HepG2 (cell line): ENCODE measurements around the gene COMMD2. TPM values are rescaled to one million over a fixed set of nuclear protein-coding genes. Genes with fewer than 3 reads are reported as not detected.

Experiments used
- ATAC-seq: fragments of 200-7000 bp; cut with Tn5 transposase; 3 replicates; pipeline ENCODE4 v1.9.1; 2020; ENCODE audit warnings: mild to moderate bottlenecking, moderate library complexity
- BruUV-seq: library from RNA; stranded (reverse); fragments of 400-500 nt; replicated peaks from 2 replicates; lab custom pipeline; 2021; lab: Mats Ljungman, UMichigan
- CTCF ChIA-PET: fragments of 300-600 bp; formaldehyde crosslinking; extraction: SDS; loops from one replicate; lab custom pipeline; 2021; ENCODE audit warnings: low total read pairs, inconsistent platforms, low intra/inter-chr PET ratio; lab: Yijun Ruan, JAX
- POLR2A ChIA-PET: fragments of 350-600 bp; sonication (Branson Sonifier 250); formaldehyde crosslinking; loops from one replicate; lab custom pipeline; 2020; ENCODE audit warnings: antibody characterized with exemption, inconsistent platforms; lab: Yijun Ruan, JAX
- DNase-seq: peaks from one replicate; pipeline ENCODE4 v3.0.0-alpha.2; 2015; ENCODE audit warnings: low spot score
- FAIRE-seq: peaks from 3 replicates; lab custom pipeline; 2011; peaks lifted over from hg19 to GRCh38; lab: Jason Lieb, UNC
- H2AFZ ChIP-seq: one replicate; pipeline ENCODE4 v1.6.1; 2011; ENCODE audit warnings: low read length, inconsistent platforms
- H3K27ac ChIP-seq: fragments of 300-600 bp; 3 replicates; pipeline ENCODE4 v1.8.0; 2011; ENCODE audit warnings: mixed run types, mild to moderate bottlenecking, mixed read lengths, low read length, inconsistent platforms; ENCODE audit not compliant: insufficient read depth; ENCODE audit errors: extremely low read length
- H3K27me3 ChIP-seq, 2 experiments: fragments of 200-600 bp in 1 of 2; 2 replicates in 1 of 2; 3 replicates in 1 of 2; pipeline versions ENCODE4 v1.6.0 to v1.8.0; 2011; ENCODE audit warnings: low read length in 2 of 2, mild to moderate bottlenecking in 2 of 2, moderate library complexity in 2 of 2, inconsistent platforms in 1 of 2; ENCODE audit not compliant: insufficient read depth in 2 of 2, control insufficient read depth in 1 of 2
- H3K36me3 ChIP-seq, 2 experiments: fragments of 200-600 bp in 1 of 2; replicated peaks in 1 of 2; 2 replicates in 1 of 2; 3 replicates in 1 of 2; pipeline versions ENCODE4 v1.5.1 to v1.8.0; 2011; ENCODE audit warnings: low read length in 2 of 2, inconsistent platforms in 1 of 2; ENCODE audit not compliant: insufficient read depth in 2 of 2, control insufficient read depth in 1 of 2
- H3K4me1 ChIP-seq: 2 replicates; pipeline ENCODE4 v1.5.1; 2012; ENCODE audit warnings: low read length, inconsistent platforms; ENCODE audit not compliant: insufficient read depth
- H3K4me2 ChIP-seq: 2 replicates; pipeline ENCODE4 v1.6.0; 2011; ENCODE audit warnings: low read depth, low read length, inconsistent platforms
- H3K4me3 ChIP-seq, 3 experiments: fragments of 200-600 bp in 1 of 3; sonication (generic), shearing (Covaris generic) in 1 of 3; replicated peaks in 1 of 3; 2 replicates each; pipeline ENCODE4 v1.5.1; 2011 to 2016; ENCODE audit warnings: low read length in 3 of 3, inconsistent platforms in 2 of 3, low read depth in 2 of 3, mild to moderate bottlenecking in 2 of 3, control low read depth in 1 of 3, mixed read lengths in 1 of 3; ENCODE audit not compliant: insufficient read depth in 1 of 3
- H3K79me2 ChIP-seq: one replicate; pipeline ENCODE4 v1.6.1; 2011; ENCODE audit warnings: low read length, inconsistent platforms; ENCODE audit not compliant: insufficient read depth
- H3K9ac ChIP-seq: 2 replicates; pipeline ENCODE4 v1.6.0; 2011; ENCODE audit warnings: mild to moderate bottlenecking, low read depth, low read length, inconsistent platforms; ENCODE audit not compliant: insufficient read depth
- H3K9me3 ChIP-seq: 2 replicates; pipeline ENCODE4 v1.5.1; 2012; ENCODE audit warnings: mild to moderate bottlenecking, low read length
- H4K20me1 ChIP-seq: 2 replicates; pipeline ENCODE4 v1.6.0; 2011; ENCODE audit warnings: inconsistent platforms, mild to moderate bottlenecking, low read length, moderate library complexity; ENCODE audit not compliant: insufficient read depth
- JUND ChIP-seq: sonication (generic); formaldehyde crosslinking; IDR thresholded peaks from 2 replicates; pipeline ENCODE4 v1.8.0; 2022; ENCODE audit warnings: mild to moderate bottlenecking, missing genetic modification reagents
- NKX3-1 ChIP-seq: sonication (generic); formaldehyde crosslinking; IDR thresholded peaks from 2 replicates; pipeline ENCODE4 v1.5.0; 2020; ENCODE audit warnings: missing genetic modification reagents
- SMYD3 ChIP-seq: sonication (generic); formaldehyde crosslinking; IDR thresholded peaks from 2 replicates; pipeline ENCODE4 v1.8.1; 2023; ENCODE audit warnings: mild to moderate bottlenecking, missing genetic modification reagents
- ZSCAN25 ChIP-seq: sonication (generic); formaldehyde crosslinking; IDR thresholded peaks from 2 replicates; pipeline ENCODE4 v1.8.0; 2022; ENCODE audit warnings: mild to moderate bottlenecking, missing genetic modification reagents
- WGBS: methylation state at CpG from one replicate; pipeline ENCODE4 v1.1.6; 2017; ENCODE audit warnings: low lambda C conversion rate; 5-methylcytosine and 5-hydroxymethylcytosine counted together
- in situ Hi-C: cut with HindIII; loops from 2 replicates; pipeline ENCODE4 v1.10.0; 2017; ENCODE audit warnings: low pct_unique_long_range_greater_than_20kb; ENCODE audit not compliant: extremely low pct_ligation_motif_present
- intact Hi-C: fragments of 100-400 bp; cut with micrococcal nuclease; formaldehyde crosslinking; loops from one replicate; pipeline ENCODE4 v1.10.0; 2022; ENCODE audit not compliant: unreplicated experiment
- polyA plus RNA-seq, 8 experiments: library from polyadenylated mRNA; depleted of rRNA in 3 of 8; stranded (reverse) in 7 of 8; unstranded in 1 of 8; fragments of >200 nt; fragmentation: Illumina TruSeq in 4 of 8; extraction: Trizol in 4 of 8; gene quantifications; 2 replicates each; pipeline versions ENCODE4 v1.2.1 to v1.2.3, GENCODE V29; 2011 to 2016; ENCODE audit warnings: low read depth in 4 of 8, missing spikeins in 1 of 8, mixed read lengths in 1 of 8; ENCODE audit not compliant: insufficient read depth in 1 of 8
- total RNA-seq, 5 experiments: library from RNA; depleted of rRNA; stranded (reverse); fragments of >200 nt; fragmentation: Illumina TruSeq; extraction: Trizol; gene quantifications; 2 replicates each; pipeline ENCODE4 v1.2.3, GENCODE V29; 2016; ENCODE audit warnings: low read depth in 1 of 5
- TF ChIP-seq, protein P1 (sequence below): sonication (generic); formaldehyde crosslinking; IDR thresholded peaks from 2 replicates; pipeline ENCODE4 v1.5.1; 2020; ENCODE audit warnings: missing genetic modification reagents, mild to moderate bottlenecking, borderline replicate concordance
- TF ChIP-seq, protein P2 (sequence below): sonication (generic); formaldehyde crosslinking; IDR thresholded peaks from 2 replicates; pipeline ENCODE4 v1.5.1; 2020; ENCODE audit warnings: missing genetic modification reagents, mild to moderate bottlenecking, borderline replicate concordance
- TF ChIP-seq, protein P3 (sequence below): sonication (generic); formaldehyde crosslinking; IDR thresholded peaks from 2 replicates; pipeline ENCODE4 v1.5.0; 2020; ENCODE audit warnings: missing genetic modification reagents

The COMMD2 gene
- total and polyA plus RNA-seq, 2 of the 13 experiments (the other 11 are each of a cell fraction or from before 2014, with no cell fraction given): 33.0 to 57.6 TPM

DNA sequence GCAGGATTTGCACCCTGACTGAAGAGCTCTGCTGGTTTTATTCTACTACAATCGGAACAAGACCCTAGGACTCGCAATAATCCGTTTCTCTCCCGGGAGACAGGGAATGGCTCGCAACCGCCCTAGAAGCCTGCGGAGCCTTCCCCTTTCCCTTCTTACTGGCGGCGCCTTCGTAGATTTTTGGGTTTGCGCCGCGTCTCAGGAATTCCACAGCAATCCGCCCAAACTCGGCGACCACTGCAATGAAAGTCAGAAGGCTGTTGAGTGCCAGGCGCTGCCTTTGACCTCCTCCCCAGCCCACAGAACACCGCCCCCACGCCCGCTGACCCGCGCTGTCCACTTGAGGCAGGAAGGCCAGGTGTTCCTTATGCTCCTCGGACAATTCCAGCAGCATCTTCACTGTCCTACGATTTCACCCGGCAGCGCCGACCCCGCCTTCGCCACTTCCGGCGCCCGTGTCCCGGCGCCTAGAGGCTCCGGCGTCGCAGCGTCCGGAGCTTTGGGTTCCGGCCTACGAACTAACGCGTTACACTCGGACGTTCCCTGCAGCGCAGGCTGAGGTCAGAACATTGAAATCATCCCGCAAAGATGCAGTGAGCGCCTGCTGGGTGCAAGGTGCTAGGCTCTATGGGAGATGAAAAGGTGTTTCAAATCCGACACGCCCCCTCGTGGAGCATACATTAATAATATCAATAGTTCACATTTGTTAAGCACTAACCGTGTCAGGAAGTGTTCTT is at the start of gene COMMD2 (continued):
- TF ChIP-seq, protein P1, sequence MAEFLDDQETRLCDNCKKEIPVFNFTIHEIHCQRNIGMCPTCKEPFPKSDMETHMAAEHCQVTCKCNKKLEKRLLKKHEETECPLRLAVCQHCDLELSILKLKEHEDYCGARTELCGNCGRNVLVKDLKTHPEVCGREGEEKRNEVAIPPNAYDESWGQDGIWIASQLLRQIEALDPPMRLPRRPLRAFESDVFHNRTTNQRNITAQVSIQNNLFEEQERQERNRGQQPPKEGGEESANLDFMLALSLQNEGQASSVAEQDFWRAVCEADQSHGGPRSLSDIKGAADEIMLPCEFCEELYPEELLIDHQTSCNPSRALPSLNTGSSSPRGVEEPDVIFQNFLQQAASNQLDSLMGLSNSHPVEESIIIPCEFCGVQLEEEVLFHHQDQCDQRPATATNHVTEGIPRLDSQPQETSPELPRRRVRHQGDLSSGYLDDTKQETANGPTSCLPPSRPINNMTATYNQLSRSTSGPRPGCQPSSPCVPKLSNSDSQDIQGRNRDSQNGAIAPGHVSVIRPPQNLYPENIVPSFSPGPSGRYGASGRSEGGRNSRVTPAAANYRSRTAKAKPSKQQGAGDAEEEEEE (CRISPR knock-in tag): no peak
- TF ChIP-seq NKX3-1 (CRISPR knock-in tag) (peak; percentile 92), ZSCAN25 (no peak)

DNA sequence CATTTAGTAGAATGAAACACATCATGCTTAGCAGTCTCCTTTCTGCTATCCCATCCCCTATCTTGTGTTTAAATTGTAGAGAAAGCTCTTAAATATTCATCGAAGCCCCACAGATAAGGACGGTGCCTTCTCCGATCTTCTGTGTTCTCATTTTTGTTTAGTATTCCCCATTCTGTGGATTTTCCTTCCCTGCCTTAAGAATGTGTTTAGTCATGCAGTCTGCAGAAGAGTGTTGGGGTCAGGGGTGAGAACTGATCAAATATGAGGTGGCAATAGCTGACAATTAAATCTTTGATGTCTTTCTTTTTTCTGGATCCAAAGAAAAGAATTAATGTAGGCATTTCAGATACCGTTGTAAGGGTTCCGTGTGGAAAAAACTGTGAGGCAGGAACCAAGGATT is 49.4 kb upstream of the COMMD2 start:
- DNase-seq: no peak
- BruUV-seq: no TSS peak

More for the DNA sequence above, 49.4 kb upstream of the COMMD2 start:
- H3K4me3 ChIP-seq: no peak overlapping the region
- no peak overlapping the region for H3K9ac ChIP-seq
- CTCF ChIA-PET: no interaction called here
- no peaks in the 10 kb centered on the region for H3K79me2 ChIP-seq
- intact Hi-C loops (no loop called here), in situ Hi-C loops (no loop called here)
- H2AFZ ChIP-seq: no peak overlapping the region
- no peak for FAIRE-seq
- no peak overlapping the region for H3K27ac ChIP-seq
- H3K9me3 ChIP-seq: no peaks in the 10 kb centered on the region
- no peak overlapping the region for H3K4me2 ChIP-seq
- H3K27me3 ChIP-seq: no peaks in the 10 kb centered on the region
- POLR2A ChIA-PET: no interaction called here
- H3K4me1 ChIP-seq: no peaks in the 10 kb centered on the region
- ATAC-seq: no peak
- TF ChIP-seq, protein P2, sequence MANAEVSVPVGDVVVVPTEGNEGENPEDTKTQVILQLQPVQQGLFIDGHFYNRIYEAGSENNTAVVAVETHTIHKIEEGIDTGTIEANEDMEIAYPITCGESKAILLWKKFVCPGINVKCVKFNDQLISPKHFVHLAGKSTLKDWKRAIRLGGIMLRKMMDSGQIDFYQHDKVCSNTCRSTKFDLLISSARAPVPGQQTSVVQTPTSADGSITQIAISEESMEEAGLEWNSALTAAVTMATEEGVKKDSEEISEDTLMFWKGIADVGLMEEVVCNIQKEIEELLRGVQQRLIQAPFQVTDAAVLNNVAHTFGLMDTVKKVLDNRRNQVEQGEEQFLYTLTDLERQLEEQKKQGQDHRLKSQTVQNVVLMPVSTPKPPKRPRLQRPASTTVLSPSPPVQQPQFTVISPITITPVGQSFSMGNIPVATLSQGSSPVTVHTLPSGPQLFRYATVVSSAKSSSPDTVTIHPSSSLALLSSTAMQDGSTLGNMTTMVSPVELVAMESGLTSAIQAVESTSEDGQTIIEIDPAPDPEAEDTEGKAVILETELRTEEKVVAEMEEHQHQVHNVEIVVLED (CRISPR knock-in tag): no peak
- TF ChIP-seq JUND (CRISPR knock-in tag) (no peak), SMYD3 (no peak)
- TF ChIP-seq, protein P3, sequence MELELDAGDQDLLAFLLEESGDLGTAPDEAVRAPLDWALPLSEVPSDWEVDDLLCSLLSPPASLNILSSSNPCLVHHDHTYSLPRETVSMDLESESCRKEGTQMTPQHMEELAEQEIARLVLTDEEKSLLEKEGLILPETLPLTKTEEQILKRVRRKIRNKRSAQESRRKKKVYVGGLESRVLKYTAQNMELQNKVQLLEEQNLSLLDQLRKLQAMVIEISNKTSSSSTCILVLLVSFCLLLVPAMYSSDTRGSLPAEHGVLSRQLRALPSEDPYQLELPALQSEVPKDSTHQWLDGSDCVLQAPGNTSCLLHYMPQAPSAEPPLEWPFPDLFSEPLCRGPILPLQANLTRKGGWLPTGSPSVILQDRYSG (CRISPR knock-in tag): no peak
- TF ChIP-seq, all 625 proteins: peak for 0
- no peaks in the 10 kb centered on the region for H3K36me3 ChIP-seq
- WGBS: 5% methylated on average over 5 of the region's 5 CpGs
- H4K20me1 ChIP-seq: no peaks in the 10 kb centered on the region
